ENCODE results near the gene NTN1.

NTN1 gene

DNA sequence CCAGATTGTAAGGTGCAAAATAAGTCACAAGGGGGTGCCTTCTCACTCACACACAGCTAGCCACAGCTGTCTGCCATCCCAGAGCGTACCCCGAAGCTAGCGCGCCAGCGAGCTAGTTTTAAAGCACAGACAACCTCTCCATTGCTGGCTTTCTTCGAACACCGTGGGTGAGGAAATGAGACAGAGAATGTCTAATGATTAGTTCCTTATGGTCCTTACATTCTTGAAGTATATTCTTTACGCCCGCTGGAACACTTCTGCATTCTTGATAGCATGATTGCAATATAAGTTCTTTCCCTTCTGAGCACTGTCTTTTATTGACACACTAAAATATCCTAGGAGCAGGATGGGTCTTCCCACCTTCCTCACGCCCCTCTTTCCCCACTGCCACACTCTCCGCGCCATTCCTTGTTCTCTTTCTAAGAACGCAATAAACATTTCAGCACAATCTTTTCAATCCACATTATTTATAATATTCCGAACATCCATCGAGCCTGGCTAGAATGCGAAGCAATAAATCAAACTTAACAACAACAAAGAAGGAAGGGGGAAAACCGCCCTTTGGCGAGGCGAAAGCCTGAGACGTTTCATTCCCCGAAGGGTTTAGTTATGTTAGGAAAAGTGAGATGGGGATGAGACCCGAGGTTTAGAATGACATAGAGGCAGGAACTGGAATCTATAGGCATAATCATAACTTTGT is 251.3 kb downstream of the NTN1 start:
- DNase-seq (ENCODE audit: low spot score) = no peak

DNA sequence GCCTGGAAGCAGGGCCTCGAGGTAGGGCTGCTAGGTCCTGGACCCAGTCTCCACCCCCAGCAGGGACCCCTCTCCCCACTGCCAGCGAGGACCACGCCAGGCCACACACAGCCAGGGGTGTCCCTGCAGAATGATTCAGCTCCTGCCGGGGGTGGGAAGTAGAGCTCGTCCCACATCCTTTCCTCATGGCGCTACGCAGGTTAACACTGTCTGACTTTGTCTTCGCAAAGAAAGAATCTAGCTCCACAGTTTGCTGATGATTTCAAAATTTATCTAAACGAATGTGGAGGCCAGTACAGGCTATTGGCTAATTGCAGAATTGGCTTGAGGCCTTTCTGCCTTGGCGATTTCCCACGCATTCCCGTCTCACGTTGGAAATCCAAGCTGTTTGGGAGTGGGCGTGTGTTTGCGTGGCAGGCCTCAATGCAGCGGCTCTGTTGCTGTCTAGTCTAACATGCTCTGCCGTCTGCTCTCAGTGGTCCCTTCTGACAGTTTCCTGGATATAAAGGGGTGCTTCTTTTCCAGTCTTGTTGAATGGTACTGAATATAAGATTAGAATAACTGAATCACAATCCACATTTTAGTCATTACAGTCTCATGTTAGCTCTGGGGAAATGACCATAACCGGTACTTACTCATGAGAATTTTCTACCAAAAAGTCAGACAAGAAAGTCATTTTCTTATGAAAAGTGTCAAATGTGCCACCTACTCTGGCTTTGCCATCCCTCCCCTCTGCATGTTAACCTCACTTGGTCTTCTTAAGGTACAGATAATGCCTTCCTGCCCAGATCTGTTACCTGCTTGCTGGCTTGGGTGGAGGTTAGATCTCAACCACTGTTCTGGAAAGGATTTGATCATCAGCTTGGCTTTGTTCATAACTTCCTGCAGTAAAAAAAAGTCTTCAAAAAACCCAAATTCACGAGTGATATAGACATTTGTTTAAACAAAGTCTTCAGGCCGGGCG is 252.4 kb downstream of the NTN1 start:
- no peak for DNase-seq (ENCODE audit: low spot score)

DNA sequence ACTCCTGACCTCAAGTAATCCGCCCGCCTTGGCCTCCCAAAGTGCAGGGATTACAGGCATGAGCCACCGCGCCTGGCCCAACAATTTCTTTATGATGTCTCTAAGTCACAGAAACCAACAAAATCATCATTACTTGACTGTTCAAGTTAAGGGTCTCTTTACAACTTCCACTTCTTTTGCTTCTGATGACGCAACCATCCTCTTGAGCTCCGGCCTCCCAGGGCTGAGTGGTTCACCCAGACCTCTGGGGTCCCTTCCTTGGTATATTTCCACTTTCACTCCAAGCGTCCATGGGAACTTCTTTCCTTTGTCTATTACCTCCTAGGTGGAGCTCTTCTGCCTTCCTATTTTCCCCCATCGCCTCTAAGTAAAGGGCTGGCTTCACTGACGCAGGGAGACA is 253.7 kb downstream of the NTN1 start:
- no peak for DNase-seq (ENCODE audit: low spot score)

DNA sequence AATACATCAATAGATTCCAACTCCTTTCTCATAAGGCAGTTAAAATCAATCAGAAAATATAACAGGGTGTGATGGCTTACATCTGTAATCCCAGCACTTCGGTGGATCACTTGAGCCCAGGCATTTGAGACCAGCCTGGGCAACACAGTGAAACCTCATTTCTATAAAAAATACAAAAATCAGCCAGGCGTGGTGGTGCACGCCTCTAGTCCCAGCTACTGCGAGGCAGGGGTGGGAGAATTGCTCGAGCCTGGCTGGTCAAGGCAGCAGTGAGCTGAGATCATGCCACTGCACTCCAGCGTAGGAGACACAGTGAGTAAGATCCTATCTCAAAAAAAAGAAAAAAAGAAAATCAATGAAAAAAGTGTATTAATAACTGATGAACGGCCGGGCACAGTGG is 258.6 kb downstream of the NTN1 start:
- no peak for DNase-seq (ENCODE audit: low spot score)

DNA sequence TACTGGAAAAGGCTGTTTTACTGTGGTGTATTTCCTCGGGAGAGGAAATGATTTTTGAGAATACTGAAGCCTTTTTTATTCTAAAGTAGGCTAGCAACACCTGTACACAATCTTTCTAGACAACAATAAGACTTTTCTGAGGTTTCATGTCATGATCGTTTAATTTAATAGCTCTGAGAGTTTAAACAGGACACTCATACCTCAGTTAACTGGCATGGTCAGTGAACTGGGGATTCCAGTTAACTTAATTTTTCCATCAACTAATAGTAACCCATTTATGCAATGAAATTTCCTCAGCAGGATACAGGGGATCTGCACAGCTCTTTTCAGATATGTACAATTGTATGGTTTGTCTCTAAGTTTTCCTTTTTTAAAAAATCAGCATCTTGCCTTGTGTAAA is 262.6 kb downstream of the NTN1 start:
- no peak for DNase-seq (ENCODE audit: low spot score)

DNA sequence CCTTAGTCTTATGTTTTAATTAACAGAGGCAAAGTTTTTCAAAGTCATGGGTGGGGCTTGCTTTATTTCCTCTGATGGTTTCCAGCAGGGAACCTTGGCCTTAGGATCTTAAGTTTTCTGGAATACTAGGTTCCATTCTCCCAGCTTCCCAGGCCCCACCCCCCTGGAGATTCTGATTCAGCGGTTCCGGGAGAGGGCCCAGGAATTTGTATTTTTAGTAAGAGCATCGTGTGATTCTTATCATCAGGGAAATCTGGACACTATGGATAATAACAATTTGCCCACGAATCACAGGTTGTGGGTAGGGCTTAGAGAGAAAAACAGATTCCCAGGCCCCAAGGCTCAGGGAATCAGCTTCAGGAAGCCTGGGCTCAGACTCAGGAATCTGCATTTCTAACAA is 263.6 kb downstream of the NTN1 start:
- no peak for DNase-seq (ENCODE audit: low spot score)

DNA sequence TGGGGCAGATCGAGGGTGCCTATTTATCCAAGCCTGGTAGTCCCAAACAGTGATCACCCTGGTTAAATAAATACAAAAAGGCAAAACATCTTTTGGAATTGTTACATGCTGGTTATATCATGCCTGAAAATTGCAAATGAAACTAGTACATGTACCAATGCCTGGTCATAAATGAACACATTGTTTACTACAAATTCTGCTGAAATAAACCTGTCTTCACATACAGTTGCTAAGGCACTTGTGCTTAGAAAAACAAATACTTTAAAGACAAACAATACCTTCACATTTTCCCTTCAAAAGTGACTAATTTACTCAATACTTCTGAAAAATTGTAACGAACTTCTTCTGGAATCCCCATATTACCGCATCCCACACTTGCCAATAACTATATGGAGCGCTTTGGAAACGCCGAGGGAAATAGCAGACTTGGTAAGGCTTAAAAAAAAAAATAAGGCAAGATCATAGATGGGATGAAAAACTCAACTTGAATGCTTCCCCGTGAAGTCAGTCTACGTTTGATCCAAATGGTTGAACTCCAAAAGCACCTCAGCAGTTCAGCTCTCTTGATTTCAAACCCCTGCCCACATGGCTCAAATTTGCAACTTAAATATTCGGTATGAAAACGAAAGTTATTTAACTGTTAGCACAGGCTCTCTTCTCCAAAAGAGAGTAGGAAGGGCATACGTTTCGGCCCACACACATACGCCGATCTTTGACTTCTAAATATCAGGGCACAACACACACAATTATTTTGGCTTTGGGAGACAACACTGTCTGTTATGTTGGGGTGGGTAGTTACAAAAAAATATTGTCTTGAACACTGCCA is 264.5 kb downstream of the NTN1 start:
- DNase-seq (ENCODE audit: low spot score) = no peak

DNA sequence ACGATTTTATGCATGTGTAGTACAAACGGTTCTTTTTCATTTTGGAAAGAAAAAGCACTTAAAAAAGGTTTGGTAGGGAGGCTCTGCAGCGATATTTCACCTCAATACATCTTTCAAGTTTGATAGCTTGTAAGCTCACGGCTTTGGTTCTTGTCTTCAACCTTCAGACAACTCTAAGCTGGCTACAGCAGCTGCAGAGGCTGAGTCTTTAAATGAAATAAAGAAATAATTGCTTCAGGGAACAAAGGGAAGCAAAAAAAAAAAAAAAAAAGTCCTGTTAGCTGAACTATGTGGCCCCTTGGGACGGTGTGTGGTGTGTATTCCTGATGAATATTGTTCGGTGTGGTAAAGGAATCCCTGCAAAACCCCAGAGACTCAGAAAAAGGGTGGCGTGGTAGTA is 265.1 kb downstream of the NTN1 start:
- DNase-seq (ENCODE audit: low spot score) = no peak

DNA sequence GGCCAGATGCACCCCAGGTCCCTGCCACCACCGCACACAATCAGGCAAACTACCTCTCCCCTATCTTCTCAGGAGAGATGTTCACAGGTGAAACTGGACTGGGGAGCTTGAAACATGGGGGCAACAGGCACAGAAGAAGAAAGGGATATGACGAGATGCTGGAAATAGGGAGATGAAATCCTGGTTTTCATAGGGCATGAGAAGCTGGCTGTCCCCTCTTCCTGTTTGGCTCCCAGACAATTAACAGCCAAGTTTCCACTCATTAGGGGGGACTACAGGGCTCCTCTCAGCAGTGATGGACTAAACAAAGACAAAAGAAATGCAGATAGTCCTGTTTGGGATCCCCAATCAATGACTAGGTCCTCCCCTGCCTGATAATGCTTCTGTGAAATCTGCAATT is 266.0 kb downstream of the NTN1 start:
- no peak for DNase-seq (ENCODE audit: low spot score)

DNA sequence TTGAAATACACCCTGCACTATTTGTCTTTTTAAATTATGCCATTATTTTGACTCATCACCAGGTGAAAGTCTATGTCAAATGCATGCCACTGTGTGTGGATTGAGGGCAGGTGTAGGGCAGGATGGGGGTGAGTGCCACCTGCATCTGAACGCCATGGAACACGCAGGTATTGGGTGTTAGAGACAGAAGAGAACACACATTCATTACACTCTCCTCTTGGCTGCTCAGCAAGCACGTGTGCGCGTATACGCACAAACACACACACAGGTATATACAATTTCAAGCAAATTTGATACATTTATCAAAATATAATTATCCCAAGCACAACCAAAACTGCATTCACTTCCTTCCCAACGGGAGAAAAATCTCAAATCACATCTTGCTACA is 268.9 kb downstream of the NTN1 start:
- no peak for DNase-seq (ENCODE audit: low spot score)

DNA sequence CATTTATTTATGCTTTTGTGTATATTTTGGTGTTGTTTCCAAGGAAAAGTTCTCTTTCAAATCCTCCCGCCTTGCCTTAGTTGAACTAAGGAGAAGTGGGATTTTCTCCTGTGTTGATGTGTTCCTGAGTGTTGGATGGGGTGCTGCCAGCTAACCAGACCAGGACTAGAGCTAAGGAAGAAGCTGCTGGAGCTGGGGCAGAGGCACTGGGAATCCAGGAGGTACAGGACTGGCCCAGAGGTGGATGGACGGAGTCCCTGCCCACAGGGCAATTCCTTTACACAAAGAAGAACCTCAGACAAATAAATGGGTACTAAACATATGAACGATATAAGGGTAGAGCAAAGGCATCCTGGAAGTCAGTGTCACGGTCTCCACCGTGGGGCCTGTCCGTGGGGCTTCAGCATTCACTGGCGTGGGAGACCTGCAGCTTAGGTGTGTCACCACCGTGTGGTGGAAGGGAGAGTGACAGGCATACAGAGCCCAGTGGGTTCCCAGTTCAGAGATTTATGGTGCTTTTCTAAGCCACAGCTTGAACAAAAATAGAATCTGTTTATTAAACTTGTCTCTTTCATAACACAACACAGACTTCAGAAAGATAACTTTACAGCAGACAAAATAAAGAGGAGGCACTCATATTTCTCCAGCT is 270.7 kb downstream of the NTN1 start:
- peak; percentile 34 for DNase-seq (ENCODE audit: low spot score)

DNA sequence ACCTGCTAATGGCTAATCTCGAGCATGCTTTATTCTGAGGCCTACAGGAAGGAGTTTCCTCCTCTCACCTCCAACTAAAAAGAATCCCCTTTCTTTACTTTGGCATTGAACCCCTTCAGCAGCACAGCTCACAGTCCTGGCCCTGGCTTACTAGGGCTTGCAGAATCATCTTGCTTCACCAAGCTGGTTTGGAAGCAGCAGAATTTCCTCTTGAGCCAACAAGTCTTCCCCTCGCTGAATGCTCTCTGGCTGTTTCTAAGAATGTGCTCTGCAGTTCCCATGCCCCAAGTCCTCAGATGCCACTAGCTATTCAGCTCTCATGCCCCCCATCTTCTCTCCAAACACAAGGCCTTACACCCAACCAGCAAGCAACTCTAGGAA is 271.2 kb downstream of the NTN1 start:
- no peak for DNase-seq (ENCODE audit: low spot score)
